Measurements from ENCODE around the gene FXYD4.
A peak's percentile ranks its signal among the peaks of the same experiment; 100 is the strongest.

Gene FXYD4

GRCh38 chr10:43387678-43388032 is 16.2 kb downstream of the FXYD4 start:
- no peak for TF ChIP-seq CTCF (conservative IDR thresholded peaks at IDR 0.05; ENCODE audit: low read depth, low read length)
- H3K36me3 ChIP-seq (ENCODE audit: insufficient read depth), result peaks cover 23% of the 10 kb centered on the region; the same call in 1 of the 2 replicates
- peaks cover 3% of the 10 kb centered on the region; the same call in 1 of the 2 replicates for H4K20me1 ChIP-seq (ENCODE audit: insufficient read depth)

GRCh38 chr10:43389867-43390266 is 18.4 kb downstream of the FXYD4 start:
- Histone ChIP-seq H3K36me3 (ENCODE audit: insufficient read depth) (peaks cover 41% of the 10 kb centered on the region; the same call in 1 of the 2 replicates), H3K27ac (no peak overlapping the region), H2AFZ (ENCODE audit: low read depth) (no peak overlapping the region), H3K4me2 (no peak overlapping the region), H4K20me1 (ENCODE audit: insufficient read depth) (peaks cover 3% of the 10 kb centered on the region; the same call in 1 of the 2 replicates), H3K9ac (no peak overlapping the region), H3K4me3 (IDR thresholded peaks at IDR 0.05; ENCODE audit: insufficient read depth, low read depth, low read length) (no peak overlapping the region), H3K79me2 (ENCODE audit: insufficient read depth, low read depth) (peaks cover 37% of the 10 kb centered on the region; the same call in 1 of the 2 replicates), H3K27me3 (ENCODE audit: insufficient read depth, low read depth) (no peaks in the 10 kb centered on the region), H3K4me1 (ENCODE audit: low read depth, poor library complexity, severe bottlenecking) (peaks cover 3% of the 10 kb centered on the region)
- no peak for TF ChIP-seq CTCF (conservative IDR thresholded peaks at IDR 0.05; ENCODE audit: low read depth, low read length)

More at GRCh38 chr10:43387678-43388032, 16.2 kb downstream of the FXYD4 start:
- Histone ChIP-seq H3K4me1 (ENCODE audit: low read depth, poor library complexity, severe bottlenecking) (peaks cover 3% of the 10 kb centered on the region), H3K27me3 (ENCODE audit: insufficient read depth, low read depth) (no peaks in the 10 kb centered on the region), H2AFZ (ENCODE audit: low read depth) (no peak overlapping the region), H3K9ac (no peak overlapping the region), H3K79me2 (ENCODE audit: insufficient read depth, low read depth) (peaks cover 15% of the 10 kb centered on the region; the same call in 1 of the 2 replicates), H3K4me3 (IDR thresholded peaks at IDR 0.05; ENCODE audit: insufficient read depth, low read depth, low read length) (no peak overlapping the region), H3K27ac (no peak overlapping the region), H3K4me2 (no peak overlapping the region)

DNA sequence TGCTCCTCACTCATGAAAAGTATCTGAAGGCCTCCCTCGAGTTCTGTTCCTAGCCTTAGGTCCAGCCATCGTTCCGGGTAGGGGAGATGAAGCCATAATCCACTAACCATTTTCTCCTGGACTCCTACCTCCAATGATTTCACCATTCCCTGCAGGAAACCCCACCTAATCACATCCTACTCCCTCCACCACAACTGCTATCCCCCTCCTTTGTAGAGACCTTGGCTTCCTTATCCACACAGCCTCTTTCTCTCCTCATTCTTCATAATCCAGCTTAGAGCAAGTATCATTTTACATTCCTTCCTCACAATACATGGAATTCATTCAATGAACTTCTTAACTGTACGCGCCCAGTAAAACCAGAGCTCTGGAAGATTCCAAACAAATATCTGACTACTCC is 18.9 kb downstream of the FXYD4 start:
- no peaks in the 10 kb centered on the region for H3K27me3 ChIP-seq (ENCODE audit: insufficient read depth, low read depth)
- no peak overlapping the region for H3K27ac ChIP-seq
- no peak overlapping the region for H3K4me2 ChIP-seq
- TF ChIP-seq CTCF (conservative IDR thresholded peaks at IDR 0.05; ENCODE audit: low read depth, low read length), result no peak
- H3K4me1 ChIP-seq (ENCODE audit: low read depth, poor library complexity, severe bottlenecking), result peaks cover 4% of the 10 kb centered on the region
- H2AFZ ChIP-seq (ENCODE audit: low read depth), result no peak overlapping the region
- H3K9ac ChIP-seq, result no peak overlapping the region
- H4K20me1 ChIP-seq (ENCODE audit: insufficient read depth), result peaks cover 3% of the 10 kb centered on the region; the same call in 1 of the 2 replicates
- H3K4me3 ChIP-seq (IDR thresholded peaks at IDR 0.05; ENCODE audit: insufficient read depth, low read depth, low read length), result no peak overlapping the region
- peaks cover 41% of the 10 kb centered on the region; the same call in 1 of the 2 replicates for H3K79me2 ChIP-seq (ENCODE audit: insufficient read depth, low read depth)
- peaks cover 41% of the 10 kb centered on the region; the same call in 1 of the 2 replicates for H3K36me3 ChIP-seq (ENCODE audit: insufficient read depth)

DNA sequence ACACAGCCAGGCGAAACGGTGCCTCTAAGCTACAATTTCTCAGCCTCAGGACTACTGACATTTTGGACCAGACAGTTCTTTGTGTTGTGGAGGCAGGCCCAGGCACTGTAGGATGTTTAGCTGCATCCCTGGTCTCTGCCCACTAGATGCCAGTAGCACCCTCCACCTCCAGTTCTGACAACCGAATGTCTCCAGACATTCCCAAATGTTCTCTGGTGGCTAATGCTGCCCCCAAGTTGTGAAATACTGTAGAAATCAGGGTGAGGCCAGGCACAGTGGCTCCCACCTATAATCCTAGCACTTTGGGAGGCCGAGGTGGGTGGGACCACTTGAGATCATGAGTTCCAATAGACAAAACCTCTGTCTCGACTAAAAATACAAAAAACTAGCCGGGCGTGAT is 19.3 kb downstream of the FXYD4 start:
- H3K79me2 ChIP-seq (ENCODE audit: insufficient read depth, low read depth), result peaks cover 46% of the 10 kb centered on the region; the same call in 1 of the 2 replicates
- peaks cover 7% of the 10 kb centered on the region for H3K4me1 ChIP-seq (ENCODE audit: low read depth, poor library complexity, severe bottlenecking)
- no peaks in the 10 kb centered on the region for H3K27me3 ChIP-seq (ENCODE audit: insufficient read depth, low read depth)
- H4K20me1 ChIP-seq (ENCODE audit: insufficient read depth), result peaks cover 3% of the 10 kb centered on the region; the same call in 1 of the 2 replicates
- 0 out of 2 replicates have a peak, but pooled peaks have one; percentile 25 for TF ChIP-seq CTCF (conservative IDR thresholded peaks at IDR 0.05; ENCODE audit: low read depth, low read length)
- H3K27ac ChIP-seq, result no peak overlapping the region
- no peak overlapping the region for H3K4me3 ChIP-seq (IDR thresholded peaks at IDR 0.05; ENCODE audit: insufficient read depth, low read depth, low read length)
- H3K36me3 ChIP-seq (ENCODE audit: insufficient read depth), result peaks cover 41% of the 10 kb centered on the region; the same call in 1 of the 2 replicates
- H3K4me2 ChIP-seq, result no peak overlapping the region
- no peak overlapping the region for H3K9ac ChIP-seq
- no peak overlapping the region for H2AFZ ChIP-seq (ENCODE audit: low read depth)

Measured in KMS-11 (cell line).